GM21717 (cell line): ENCODE measurements around the gene FSHR.

ENCODE experiments used
- ATAC-seq: cut with Tn5 transposase; IDR thresholded peaks from one replicate; pipeline ENCODE4 v1.9.1; 2021; ENCODE audit warnings: mild to moderate bottlenecking, moderate library complexity; ENCODE audit not compliant: unreplicated experiment

FSHR gene

GRCh38 chr2:48915227-48915626 lies 239.1 kb downstream of the FSHR start:
- ATAC-seq = no peak

GRCh38 chr2:48914477-48915089 lies 239.7 kb downstream of the FSHR start:
- no peak for ATAC-seq
